Stimulated activated naive CD4-positive, alpha-beta T cell treated with Interleukin-2 at 50 U/mL for 16 hours (primary cell): ENCODE results near the gene SOX6.

Experiments used
- DNase-seq: peaks from one replicate; lab custom pipeline; 2025; lab: John Stamatoyannopoulos, UW

The SOX6 gene

DNA sequence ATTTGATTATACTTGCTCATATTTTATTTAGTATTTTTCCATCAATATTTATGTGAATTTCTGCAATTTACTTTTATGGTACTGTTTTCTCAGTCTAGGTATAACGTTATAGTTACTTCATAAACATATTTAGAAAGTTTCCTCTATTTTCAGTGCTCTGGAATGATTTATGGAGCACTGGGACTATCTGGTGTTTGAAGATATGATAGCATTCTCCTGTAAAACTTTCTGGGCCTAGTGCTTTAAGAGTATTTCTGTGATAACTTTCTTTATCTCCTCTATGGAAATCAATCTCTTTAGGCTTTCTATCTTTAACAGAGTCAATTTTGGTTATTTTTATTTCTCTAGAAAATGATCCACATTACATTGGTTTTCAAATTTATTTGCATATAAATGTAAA lies 85.1 kb downstream of the SOX6 start:
- DNase-seq = no peak

DNA sequence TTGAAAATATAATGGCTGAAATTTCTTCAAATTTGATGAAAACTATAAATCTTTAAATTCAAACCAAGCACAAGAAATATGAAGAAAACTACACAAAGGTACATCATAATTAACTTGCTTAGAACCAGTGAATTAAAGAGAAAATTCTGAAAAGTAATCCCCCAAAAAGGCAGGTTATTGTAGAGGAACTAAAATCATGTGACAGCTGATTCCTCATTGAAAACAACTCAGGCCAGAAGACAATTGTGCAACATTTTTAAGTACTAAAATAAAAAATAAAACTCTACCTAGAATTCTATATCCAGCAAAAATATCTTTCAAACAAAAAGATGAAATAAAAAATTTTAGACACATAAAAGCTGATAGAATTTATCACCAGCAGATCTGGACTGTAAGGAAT lies 90.3 kb downstream of the SOX6 start:
- no peak for DNase-seq

DNA sequence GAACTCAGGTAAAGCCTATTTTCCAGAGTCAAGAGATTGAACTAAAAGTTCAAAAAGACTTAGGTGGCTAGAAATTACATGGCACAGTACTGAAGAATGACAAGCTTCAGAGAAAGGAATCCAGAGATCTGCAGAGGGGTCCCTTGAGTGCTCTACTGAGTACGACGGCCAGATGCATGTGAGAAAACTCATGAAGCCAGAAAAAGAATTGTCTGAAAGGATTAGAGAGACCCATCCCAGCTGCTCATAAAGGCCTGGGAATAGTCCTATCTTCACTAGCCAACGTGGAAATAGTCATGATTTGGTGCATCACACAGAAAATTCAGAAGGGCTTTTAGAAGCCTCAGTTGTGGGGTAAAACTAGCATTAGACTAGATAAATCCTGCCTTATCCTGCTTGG lies 91.3 kb downstream of the SOX6 start:
- DNase-seq = no peak

DNA sequence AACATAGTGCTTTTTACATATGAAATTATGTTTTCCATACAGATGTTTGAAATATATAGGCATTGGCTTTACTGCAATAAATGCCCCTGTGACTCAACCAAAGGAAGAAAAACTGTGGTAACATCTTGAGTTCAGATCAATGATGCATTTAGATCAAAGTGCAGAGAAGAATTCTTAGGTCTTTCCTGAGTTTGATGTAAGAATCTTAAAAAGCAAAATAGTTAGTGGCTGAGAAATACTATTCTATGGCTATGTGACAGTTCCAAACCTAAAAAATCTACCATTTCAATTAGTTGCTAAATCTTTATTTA lies 93.7 kb downstream of the SOX6 start:
- no peak for DNase-seq

DNA sequence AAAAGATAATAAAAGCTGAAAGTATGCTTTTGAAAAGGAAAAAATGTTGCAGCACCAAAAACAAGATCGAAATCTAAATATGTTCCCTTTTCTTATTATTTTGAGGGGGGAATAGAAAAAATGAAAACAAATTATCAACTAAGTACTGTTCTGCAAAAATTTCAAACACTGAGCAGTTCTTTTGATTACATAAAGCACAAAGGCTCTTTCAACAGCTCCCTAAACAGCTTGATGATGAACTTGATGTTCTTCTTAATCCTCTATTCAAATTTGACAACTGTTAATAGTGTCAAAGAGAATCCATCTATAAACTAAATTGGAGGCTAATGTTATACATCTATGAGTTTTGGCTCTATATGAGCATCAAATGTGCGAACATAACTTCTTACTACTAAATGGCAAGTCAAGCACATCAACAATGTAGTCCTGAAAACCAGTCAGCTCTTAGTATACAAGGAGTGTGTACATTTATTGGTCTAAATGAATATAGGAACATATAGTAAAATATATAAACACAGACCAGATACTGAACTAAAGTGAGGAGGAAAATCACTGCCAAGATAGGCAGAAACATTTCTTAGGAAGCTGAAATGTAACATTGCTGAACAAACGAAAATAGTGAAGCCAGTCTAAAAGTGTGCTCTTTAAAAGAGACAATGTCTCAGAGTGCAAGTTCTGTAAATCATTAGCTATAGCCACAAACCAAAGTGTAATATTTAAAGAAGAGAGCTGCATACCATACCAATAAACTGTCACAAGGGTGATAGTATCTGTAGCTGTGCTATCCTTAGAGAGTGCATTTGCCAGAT lies 94.3 kb downstream of the SOX6 start:
- DNase-seq = no peak

DNA sequence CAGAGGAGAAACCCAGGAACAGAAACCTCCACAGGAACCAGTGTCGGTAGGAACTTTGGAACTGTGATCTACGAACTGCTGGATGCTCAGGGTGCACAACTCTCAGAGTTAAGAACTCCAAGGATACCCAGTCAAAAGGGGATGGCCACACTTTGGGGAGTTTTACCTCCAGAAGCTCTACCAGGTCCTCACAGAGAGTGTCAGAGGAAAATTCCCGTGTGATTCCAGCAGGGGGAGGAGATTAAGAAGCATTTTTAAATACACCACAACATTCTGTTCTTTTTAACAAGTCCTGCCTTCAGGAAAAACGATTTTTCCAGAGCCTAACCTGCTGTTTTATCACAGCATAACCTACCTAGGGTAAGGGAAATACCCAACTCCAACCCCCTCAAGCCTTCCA lies 104.0 kb downstream of the SOX6 start:
- DNase-seq = no peak

DNA sequence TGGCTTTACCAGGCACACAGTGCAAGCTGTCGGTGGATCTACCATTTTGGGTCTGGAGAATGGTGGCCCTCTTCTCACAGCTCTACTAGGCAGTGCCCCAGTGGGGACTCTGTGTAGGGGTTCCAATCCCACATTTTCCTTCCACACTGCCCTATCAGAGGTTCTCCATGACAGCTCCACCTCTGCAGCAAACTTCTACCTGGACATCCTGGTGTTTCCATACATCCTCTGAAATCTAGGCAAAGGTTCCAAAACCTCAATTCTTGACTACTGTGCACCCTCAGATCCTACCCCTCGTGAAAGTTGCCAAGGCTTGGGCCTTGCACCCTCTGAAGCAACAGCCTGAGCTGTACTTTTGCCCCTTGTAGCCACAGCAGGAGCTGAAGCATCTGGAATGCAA lies 108.1 kb downstream of the SOX6 start:
- no peak for DNase-seq

DNA sequence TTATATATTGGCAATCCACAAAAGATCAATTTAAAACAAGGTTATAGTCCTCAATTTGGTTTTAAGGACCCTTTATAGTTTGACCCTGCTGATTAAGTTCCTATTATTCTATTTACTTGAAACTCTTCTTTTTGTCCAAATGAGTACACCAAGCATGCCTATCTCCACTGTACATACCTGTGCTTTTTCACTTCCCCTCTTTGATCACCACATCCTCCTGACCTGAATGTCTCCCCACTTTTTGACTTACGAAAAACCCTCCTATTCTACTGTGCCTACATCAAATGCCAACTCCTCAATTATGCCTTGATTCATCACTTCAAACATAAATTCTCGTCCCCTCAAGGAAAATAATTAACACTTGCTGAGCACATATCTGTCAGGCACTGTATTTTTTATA lies 113.5 kb downstream of the SOX6 start:
- no peak for DNase-seq

DNA sequence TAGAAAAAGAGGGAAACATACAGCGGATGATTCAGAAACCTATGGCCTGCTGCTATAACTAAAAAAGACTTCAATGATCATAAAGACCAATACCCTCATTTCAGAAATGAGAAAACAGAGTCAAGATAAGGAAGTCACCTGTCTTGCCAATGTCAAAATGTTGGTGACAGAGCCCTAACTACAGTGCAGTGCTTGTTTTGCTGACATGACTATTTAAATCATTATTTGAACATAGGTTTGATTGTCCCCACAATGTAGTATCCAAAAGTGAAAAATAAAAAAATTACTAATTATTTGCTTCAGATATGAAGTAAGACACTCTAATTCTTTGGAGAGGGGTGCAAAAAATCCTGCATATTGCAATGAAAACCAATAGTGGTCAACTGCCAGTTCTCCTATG lies 115.7 kb downstream of the SOX6 start:
- DNase-seq = no peak

DNA sequence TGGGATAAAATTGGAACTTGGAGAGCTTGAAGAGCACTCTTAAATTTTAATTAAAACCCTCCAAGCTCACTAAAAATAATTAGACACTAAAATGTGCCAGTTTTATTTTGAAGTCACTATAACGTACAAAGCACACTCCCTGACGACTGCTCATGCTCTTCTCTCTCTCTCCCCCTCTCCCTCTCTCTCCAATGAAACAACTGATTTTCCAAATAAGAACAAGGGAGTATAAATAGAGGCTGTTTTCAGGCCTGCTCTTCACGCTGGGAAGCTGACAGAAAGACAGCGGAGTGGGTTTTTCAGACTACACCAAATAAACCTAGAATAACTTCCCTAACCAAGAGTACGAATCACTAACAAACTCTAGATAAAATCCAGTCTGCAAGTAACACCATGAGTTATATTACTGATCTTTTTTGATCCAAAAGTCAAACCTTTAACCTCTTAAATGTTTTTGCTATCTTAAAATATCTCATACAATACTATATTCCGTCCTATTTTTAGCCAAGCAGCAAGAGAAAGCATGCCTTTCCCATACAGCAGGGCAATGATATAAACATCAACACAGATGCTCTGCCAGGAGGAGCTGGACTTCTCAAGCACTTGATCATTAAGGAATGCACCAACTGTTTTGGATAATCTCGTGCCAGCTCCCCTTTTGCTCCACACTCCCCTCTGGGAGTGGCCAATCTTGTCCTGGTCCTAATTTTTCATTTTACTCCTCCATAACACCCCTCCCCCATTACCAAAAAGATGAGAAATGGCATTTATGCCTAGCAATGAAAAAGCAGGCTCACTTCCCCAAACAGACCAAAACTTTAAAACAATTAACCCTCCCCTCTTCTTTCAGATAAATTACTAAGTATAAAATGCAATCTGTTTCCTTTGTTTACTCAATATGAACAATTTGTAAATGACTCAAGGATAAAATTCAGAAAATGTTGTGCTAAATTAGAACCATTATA lies 116.9 kb downstream of the SOX6 start:
- DNase-seq = no peak

DNA sequence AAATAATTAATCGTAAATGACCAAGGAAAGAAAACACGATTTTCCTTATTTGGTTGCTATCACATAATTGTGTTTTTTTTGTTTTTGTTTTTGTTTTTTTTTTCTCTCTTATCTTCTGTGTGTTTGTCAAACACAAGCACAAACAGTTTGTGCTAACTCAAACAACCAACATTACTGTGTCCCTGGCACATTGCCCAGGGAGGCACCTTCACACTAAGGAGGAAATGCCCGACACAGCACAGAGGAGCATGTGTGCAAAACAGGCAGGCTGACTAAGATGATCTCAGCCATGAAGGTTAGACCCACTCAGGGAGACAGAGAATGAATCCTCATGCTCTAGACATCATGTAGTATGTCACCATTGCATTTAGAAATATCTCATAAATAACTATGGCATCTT lies 130.1 kb downstream of the SOX6 start:
- no peak for DNase-seq

DNA sequence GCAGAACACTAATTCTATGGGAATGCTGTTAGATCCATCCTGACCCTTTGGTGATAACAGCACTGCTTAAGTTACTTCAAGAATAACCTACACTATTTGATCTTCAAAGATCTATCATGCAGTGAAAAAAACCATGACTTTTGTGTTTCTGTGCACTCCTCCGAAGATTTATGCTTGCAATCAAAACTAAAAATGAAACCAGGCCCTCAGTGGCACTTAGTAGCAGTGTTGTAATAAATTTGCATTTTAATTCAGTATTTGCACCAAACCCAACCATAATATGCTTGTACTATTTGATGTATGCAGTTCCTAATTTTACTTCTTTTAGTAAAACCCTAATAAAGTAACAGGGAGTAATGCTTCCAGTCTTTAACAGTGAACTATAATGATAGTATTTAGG lies 130.7 kb downstream of the SOX6 start:
- no peak for DNase-seq

DNA sequence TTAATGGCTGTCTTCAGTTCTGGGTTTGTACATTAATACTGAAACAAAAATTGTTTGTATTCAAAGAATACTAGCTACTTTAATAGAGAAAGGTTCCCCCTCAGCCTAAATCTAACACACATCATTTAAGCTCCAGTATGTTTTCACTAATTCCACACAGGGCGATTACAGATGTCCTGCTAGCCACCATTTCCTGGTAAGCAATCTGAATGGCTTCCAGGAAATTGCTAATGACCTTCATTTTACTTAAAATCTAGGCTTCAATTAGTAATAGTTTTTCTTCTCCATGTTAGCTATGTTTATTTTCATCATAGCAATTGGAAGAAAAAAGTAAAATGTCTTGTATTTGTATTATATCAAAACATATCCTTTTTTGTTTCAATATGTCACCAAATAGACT lies 132.8 kb downstream of the SOX6 start:
- no peak for DNase-seq

DNA sequence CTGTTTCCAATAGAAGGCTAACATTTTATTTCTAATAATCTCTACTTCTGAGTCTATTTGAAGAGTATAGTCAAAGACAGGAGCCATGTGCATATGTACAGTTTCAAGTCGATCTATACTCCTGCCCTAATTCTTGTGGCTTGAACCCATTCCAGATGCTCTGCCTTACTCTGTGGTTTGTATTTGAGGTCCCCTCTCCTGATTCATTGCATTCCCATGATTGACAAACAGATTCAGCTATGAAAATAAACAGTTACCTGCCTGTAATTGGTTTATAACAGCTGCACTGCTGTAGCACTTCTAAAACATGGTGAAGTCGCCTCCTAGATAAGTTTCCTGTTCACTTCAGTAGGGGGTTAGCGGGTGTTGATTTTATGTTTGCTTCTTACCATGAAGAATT lies 138.7 kb downstream of the SOX6 start:
- no peak for DNase-seq

DNA sequence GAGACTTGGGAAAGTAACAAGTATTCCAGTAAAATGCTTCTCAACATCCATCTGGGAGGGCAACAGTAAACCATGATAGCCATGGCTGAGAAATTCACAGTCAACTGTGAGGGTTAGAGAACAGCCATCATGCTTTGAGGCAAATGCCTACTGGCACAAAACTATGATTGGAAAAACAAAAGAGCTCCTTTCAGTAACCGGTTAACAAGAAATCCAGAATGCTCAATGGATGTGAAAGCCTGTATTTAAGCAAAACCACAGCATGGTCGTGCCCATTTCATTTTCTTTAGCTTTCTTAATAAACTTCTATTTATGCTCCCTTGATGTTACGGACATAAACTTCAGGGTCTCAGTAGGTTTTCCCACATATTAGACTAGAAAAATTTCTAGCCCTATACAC lies 139.5 kb downstream of the SOX6 start:
- DNase-seq = no peak

DNA sequence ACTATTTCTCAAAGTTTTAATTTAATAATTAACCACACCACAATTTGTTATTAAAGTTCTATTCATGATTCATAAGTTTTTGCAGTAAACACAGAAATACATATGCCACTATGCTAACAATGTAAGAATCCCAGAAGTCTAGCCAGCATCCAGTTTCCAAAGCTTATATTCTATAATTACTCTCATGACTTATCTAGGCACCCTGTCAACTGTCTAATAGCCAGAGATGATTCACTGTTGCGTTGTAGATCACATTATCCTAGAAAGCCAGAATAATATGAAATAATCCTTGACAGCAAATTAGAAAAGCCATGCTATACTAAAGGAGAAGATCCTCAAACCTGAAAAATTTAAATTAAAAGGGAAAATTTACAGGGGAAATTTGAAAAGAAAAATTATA lies 141.0 kb downstream of the SOX6 start:
- DNase-seq = no peak

DNA sequence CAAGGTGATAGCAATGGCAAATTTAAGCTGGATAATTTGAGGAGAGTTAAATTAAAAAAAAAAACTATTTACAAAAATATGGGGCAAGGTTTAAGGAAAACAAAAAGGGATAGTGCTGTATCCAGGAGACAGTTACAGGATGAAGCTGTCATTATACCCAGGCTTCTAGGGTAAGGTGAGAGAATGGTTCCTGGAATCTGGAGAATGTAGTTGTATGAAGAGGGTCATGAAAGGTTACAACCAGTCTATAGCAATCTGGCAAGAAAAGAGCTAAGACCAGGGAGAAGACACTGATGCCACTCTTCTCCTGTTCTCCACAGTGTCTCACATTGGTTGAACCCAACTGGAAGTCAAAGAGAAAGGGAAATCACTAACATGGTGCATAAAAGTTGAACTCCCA lies 144.9 kb downstream of the SOX6 start:
- DNase-seq = no peak

DNA sequence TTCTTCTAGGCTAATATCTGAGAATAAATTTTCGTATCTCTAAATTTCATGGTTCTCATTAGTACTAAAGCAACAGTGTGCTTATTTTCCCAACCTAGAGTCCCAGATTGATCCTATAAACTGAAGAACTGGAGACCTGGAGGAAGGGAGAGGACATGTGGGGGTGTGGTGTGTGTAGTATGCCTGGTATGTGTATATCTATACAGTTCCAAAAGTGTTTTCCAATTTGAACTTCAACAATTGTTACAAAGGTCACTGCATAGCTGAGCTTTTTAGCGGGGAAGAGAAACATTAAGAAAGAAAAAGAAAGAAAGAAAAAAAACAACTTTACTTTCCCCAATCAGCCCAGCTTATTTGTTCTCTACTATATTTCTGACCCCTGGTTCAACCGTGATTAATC lies 152.1 kb downstream of the SOX6 start:
- no peak for DNase-seq

DNA sequence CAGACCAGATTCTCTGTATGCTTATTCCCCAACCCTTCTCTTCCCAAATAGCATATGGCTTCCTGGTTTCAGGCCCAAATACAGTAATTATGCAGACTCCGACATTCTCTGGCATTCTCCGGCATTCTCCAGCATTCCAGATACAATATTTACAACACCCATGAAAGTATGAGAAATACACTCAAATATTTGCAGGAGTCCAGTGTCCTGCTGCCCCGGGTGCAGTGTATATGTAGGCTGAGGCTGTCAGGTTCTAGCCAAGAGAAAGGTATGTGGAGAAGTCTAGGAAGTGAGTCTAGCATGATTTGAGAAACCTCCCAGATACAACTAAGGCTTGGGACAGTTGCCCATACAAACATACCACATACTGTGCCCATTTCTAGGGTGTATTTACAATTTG lies 160.7 kb downstream of the SOX6 start:
- no peak for DNase-seq

DNA sequence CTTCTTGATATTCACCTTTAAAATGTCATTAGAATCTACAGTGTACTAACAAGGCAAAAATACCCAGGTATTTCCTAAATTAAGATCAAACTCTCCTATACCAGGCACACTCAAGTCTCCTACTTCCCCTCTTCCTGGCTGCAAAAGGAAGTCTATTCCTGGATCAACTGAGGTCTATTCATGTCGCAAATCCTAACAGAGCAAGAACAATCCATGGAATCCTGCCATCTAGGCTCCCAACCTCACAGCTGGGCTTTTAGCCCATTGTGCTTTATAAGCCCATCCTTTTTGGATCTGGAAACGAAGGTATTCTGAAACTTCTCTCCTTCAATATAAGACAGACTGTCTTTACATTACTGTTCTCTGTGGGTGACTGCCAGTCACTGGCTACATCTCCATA lies 161.8 kb downstream of the SOX6 start:
- DNase-seq = no peak

DNA sequence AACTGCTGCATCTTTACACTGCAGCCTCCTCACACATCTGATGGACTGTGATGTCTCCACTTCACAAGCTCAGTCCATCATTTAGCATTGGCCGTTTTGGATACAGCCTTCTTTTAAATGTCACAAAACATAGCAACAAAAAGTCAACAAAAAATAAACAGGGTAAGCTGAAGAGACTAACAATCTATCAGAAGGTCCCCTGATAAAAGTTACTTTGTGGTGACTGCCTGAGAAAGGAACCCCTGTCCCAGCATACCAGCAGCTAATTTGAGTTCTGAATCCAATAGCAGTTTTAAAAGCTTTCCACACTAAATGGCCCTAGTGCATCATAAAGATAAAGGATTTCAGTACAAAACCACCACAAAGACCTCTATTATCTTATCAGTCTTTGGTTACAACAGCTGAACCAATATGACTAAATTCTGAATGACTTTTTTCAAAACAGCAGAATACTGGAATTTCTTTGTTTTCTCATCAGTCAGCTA lies 162.4 kb downstream of the SOX6 start:
- DNase-seq = no peak

DNA sequence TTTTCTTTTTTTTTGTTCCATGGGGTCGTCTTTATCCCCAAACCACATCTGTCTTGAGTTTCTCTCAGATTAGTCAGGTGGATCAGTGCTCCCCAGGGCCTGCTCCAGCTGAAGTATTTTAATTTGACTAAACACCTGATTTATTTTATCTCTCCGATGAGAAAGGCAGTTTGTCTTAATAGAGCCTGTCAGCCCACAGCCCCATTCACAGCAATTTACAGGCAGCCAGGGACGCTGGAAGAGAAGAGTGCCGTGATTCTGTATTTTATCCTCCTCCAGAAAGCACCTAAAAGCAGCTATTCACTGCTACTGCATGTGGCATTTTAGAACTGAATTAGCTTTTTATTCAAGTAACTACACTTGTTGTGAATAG lies 164.5 kb downstream of the SOX6 start:
- no peak for DNase-seq

DNA sequence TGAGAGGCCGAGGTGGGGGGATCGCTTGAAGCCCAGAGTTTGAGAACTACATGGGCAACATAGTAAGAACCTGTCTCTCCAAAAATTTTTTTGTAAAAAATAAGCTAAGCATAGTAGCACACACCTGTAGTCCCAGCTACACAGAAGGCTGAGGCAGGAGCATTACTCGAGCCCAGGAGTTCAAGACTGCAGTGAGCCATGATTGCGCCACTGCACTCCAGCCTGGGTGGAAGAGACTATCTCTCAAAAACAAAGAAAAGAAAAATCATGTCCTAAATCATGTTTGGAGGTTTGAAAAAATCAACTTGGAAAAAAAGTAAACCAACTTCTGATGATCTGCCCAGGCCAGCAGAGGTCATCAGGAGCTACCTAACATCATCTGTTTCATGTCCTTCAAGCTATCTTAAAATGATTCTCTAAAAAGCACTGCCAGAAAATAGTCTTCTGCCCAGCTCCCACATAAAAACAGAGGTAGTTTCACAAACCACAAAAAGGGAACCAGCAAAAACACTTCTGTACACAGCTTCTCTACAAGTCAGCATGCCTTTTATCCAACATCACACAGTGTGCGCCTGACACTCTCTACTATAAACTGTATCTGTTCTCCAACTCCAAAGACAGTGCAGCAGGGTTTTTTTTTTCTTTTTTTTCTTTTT lies 165.0 kb downstream of the SOX6 start:
- DNase-seq = no peak
